NCI-H1105 treated with DMSO at 0.1 percent for 48 hours (cell line): ENCODE data around the gene SCUBE3.

Experiments used
- DNase-seq: peaks from one replicate; lab custom pipeline; 2025; lab: John Stamatoyannopoulos, UW

Gene SCUBE3

GRCh38 chr6:35240838-35241801 lies 27.4 kb downstream of the SCUBE3 start:
- peak; percentile 68 for DNase-seq

GRCh38 chr6:35242486-35242885 lies 28.7 kb downstream of the SCUBE3 start:
- DNase-seq, result no peak

DNA sequence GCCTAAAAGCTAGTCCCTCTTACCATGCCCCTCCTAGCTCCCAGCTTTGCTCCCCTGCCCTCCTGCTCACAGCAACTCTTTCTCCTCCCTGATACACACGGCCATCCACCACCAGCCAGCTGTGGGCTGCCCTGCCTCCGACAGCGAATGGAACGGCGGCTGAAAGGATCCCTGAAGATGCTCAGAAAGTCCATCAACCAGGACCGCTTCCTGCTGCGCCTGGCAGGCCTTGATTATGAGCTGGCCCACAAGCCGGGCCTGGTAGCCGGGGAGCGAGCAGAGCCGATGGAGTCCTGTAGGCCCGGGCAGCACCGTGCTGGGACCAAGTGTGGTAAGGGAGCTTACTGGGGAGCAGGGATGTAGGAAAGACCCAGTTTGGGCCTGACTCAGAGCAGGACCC lies 29.1 kb downstream of the SCUBE3 start:
- no peak for DNase-seq

- DNase-seq, result no peak
These were observed 29.7 kb downstream of the SCUBE3 start for GRCh38 chr6:35243386-35243958.

DNA sequence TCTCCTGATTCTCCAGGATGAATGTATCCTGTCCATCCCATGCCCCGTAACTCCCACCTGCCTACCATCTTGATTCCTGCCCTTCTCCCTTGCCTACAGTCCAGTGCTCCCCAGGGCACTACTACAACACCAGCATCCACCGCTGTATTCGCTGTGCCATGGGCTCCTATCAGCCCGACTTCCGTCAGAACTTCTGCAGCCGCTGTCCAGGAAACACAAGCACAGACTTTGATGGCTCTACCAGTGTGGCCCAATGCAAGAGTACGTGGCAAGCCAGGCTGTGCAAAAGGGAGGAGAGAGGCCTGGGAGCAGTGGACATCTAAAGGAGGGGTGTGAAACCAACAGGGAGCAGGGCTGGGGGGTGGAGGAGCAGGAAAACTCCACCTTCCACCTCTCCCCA lies 30.8 kb downstream of the SCUBE3 start:
- DNase-seq, result no peak

- no peak for DNase-seq
These were observed 34.0 kb downstream of the SCUBE3 start for GRCh38 chr6:35247642-35248231.

- DNase-seq, result no peak
These were observed 34.5 kb downstream of the SCUBE3 start for GRCh38 chr6:35248300-35248699.

GRCh38 chr6:35248965-35249364 lies 35.2 kb downstream of the SCUBE3 start:
- no peak for DNase-seq

GRCh38 chr6:35251949-35252348 lies 38.2 kb downstream of the SCUBE3 start:
- no peak for DNase-seq

DNA sequence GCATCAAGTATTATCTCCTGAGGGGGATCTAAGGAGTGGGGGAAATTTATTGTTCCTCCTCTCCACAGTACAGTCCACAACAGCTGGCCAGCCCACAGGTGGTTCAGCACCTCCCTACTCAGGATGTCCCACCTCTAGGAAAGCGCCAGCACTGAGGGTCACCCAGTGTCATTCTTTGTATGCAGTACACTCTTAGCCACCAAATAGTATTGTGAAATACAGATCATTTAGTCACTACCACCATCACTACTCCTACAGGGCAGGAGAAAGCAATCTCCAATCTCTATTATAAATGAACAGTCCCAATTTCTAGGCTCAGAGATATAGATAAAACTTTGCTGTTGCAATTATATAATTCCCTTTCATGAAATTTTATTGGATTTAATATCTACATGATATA lies 39.5 kb downstream of the SCUBE3 start:
- DNase-seq, result no peak

- no peak for DNase-seq
These were observed 44.6 kb downstream of the SCUBE3 start for GRCh38 chr6:35258336-35258735.

GRCh38 chr6:35258858-35259193 lies 45.1 kb downstream of the SCUBE3 start:
- DNase-seq, result peak; percentile 73

DNA sequence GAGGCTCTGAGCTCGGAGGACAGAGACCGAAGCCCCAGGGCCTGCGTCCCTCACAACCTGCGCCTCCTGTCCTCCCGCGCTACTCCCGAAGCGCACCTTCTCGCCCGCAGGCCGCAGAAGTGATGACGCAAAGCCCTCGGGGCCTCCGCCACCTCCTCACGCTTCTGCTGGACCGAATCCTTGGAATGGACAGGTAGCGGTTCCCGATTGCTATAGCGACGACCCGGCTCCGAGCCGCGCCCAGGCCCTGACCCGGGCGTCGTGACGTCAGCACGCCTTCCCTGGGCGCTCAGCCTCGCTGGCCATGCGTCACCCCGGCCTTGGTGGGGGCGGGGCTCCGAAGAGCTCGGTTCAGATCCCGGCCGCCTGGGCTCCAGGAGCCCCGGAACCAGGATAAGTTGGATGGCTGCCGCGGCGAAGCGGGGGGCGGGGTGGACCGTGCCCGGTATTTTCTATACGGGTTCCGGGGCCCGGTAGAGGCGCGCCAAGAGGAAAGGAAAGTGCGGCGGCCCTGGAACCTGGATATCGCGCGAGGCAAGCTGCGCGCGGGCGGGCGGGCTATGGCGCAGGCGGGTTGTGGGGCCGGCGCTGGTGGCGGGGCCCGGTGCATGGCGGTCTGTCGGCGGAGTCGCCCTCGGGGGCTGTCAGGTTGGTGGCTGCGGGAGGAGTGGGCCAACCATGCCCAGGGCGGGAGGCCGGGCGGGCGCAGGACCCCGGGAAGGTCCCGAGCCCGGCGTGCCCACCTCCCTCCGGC lies 45.6 kb downstream of the SCUBE3 start, which contains the start of gene ZNF76:
ZNF76 (plus strand) TSS at position 542 of the 754 bp plus-strand sequence. CDS start 21,417 bp downstream, outside the sequence.
- DNase-seq, result peak; percentile 97

DNA sequence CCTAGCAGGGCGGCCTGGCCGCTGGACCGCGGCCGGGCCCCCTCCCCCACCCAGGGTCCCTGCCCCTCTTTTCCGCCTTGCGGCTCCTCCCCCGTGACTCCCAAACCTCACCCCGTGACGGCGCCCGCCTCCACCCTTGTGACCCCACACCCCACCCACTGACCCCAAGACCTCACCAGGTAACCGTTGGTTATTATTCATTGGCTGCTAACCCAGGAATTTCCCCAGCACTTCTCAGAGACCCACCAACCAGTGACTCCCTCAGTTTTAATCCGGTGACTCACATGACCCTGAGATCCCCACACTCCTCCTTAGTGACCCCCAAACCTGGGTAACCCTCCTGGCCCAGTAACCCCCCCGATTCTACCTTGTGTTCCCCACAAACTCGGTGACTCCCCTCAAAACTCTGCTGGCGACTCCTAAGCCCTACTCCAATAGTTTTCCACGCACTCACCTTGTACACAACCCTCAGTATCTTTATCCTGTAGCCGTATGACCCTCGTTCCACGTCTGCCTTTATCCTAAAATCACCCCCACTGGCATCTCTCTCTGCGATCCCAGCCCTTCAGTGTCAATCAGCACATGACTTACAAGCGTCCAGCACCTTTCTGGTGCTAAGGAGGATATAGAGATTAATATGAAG lies 46.3 kb downstream of the SCUBE3 start:
- peak; percentile 69 for DNase-seq

DNA sequence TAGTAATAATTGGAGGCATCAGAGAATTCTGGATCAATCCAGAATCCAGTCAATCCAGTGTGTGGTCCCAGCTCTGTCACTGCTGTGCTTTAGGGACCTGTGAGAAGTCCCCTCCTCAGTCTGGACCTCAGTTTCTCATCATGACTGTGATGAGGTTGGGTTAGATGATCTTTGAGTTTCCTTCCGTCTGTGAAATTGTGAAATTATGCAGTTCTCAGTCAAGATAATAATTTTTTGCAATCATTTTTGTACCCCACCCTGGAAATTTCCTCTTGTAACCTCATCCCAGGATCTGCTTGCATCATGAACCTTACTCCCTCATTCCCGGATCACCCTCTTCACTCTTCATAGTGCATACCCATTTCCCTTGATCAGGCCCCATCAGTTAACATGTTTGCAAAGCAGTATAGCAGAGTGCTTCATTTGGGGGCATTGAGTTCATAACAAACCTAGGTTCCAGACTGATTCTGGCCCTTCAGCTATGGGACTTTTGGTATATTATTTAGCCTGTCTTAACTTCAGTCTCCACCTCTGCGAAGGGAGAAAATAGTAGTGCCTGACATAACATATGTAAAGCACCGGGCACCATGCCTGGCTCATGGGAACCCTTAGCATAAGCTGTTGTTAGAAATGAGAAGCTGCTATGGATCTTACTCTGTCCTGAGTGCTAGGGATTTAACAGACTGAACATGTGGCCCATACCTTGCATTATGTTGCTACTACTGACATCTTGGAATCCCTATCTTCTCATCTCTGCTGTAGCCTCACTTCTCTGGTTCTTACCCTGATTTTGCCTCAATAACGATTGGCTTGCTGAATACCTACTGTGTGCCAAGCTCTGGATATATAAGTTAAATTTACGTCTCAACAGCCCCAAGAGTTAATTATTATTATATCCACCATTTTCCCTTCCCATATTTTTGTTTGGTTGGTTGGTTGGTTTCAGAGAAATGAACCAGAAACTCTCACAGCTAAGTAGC lies 47.1 kb downstream of the SCUBE3 start:
- no peak for DNase-seq

- DNase-seq, result no peak
These were observed 48.8 kb downstream of the SCUBE3 start for GRCh38 chr6:35262596-35262995.

DNA sequence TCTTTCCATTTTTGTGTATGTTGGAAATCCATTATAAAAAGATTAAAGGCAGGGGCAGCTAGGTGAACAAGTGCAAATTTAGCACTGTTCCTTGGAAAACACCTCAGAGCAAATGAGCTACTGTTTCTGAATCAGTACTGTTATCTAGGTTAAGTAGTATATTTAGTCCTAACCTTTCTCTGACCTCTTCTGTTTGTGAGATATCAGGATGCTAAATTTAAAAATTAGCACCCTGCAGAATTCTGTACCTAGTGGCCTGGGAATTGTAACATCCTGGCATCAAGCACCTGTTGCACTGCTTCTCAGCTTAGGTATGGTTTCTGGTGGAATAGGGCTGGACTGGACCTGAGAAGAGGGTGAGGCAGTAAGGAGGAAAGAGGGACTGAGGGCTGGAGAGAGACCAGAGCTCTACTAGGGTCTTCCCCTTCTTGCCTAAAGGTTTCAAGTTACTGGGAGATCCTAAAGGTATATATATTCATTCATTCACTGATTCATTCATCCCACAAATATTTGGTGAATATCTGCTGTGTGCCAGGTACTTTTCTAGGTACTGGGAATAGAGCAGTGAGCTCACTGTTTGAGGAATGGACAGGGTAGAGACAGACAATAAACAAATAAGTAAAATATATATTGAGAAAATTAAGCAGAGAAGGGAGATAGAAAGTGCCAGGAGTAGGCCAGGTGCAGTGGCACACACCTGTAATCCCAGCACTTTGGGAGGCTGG lies 51.0 kb downstream of the SCUBE3 start:
- DNase-seq, result no peak

GRCh38 chr6:35265523-35265922 lies 51.8 kb downstream of the SCUBE3 start:
- DNase-seq, result no peak

DNA sequence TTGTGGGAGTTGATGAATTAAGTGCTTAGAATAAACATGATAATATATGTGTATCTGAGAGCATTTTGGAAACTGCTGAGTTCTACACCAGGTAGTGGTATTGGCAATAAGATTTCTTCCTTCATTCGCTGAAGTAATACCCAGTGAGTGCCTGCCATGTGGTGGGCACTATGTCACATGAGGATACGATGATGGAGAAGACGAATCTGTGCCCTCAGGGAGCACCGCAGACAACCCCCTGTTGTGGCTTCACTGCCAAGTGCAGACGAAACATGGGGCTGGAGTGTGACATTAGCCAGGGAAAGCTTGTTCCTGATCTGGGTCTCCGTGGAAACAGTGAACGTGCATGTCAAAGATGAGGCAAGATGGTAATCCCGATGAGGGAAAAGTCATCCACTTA lies 53.7 kb downstream of the SCUBE3 start:
- DNase-seq, result no peak

DNA sequence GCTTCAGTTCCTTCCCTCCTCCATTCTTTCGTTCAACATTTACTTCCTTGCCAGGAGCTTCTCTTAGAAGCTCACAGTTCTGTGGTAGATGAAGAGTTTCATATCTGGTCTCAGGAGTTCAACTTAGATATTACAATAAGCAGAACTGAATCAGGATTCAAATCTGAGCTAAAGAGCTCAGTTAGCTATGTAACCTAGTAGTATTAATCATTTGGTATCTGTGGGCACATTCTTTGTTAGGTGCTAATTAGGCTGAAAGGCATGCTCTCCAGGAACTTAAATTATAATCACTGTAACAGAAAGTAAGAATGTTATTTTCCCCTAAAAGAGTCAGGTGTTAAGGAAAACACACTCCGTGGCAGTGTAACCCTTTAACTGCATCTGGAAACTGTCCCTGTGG lies 54.1 kb downstream of the SCUBE3 start:
- no peak for DNase-seq
